H1 (cell line): ENCODE measurements around the gene MARCHF3. TPM values are rescaled to one million over a fixed set of nuclear protein-coding genes. Genes with fewer than 3 reads are reported as not detected.
"Not testable (repeated sequence)": the region's sequence is repeated elsewhere in the genome, so short reads cannot be mapped to it uniquely, and the experiment has no call there.

Source experiments
- CTCF ChIA-PET: fragments of 300-600 bp; sonication (Branson Sonifier 250); formaldehyde crosslinking; loops from one replicate; lab custom pipeline; 2021; ENCODE audit not compliant: partially characterized antibody; lab: Charles Lee
- POLR2A ChIA-PET: fragments of 300-600 bp; sonication (Branson Sonifier 250); formaldehyde crosslinking; loops from one replicate; lab custom pipeline; 2021; ENCODE audit warnings: inconsistent platforms; ENCODE audit not compliant: partially characterized antibody; lab: Charles Lee
- DNase-seq, 2 experiments: peaks; one replicate each; pipeline versions ENCODE4 v3.0.0 to v3.0.0-alpha.2; 2010 to 2022; ENCODE audit warnings: low spot score in 2 of 2, low read depth in 1 of 2, mixed read lengths in 1 of 2
- FAIRE-seq: peaks from 2 replicates; lab custom pipeline; 2011; peaks lifted over from hg19 to GRCh38; lab: Jason Lieb, UNC
- H2AFZ ChIP-seq: 2 replicates; pipeline ENCODE4 v1.8.1; 2012; ENCODE audit warnings: low read length, inconsistent platforms
- H2AK5ac ChIP-seq: 2 replicates; pipeline ENCODE4 v1.6.1; 2013; ENCODE audit warnings: low read depth, low read length
- H2BK120ac ChIP-seq: replicated peaks from 2 replicates; pipeline ENCODE3; 2013; ENCODE audit warnings: low read depth, low read length, inconsistent platforms
- H2BK12ac ChIP-seq: 2 replicates; pipeline ENCODE4 v1.6.1; 2013; ENCODE audit warnings: low read depth, low read length
- H2BK15ac ChIP-seq: 2 replicates; pipeline ENCODE4 v1.6.1; 2013; ENCODE audit warnings: low read length
- H2BK20ac ChIP-seq: 2 replicates; pipeline ENCODE4 v1.6.1; 2013; ENCODE audit warnings: low read length
- H2BK5ac ChIP-seq: 2 replicates; pipeline ENCODE4 v1.6.1; 2013; ENCODE audit warnings: low read depth, low read length
- H3K14ac ChIP-seq: 2 replicates; pipeline ENCODE4 v1.6.1; 2013; ENCODE audit warnings: inconsistent platforms; ENCODE audit not compliant: insufficient read length
- H3K18ac ChIP-seq: 2 replicates; pipeline ENCODE4 v1.6.1; 2013; ENCODE audit warnings: low read length; ENCODE audit errors: extremely low read depth
- H3K23ac ChIP-seq: 2 replicates; pipeline ENCODE4 v1.6.1; 2013; ENCODE audit warnings: inconsistent platforms; ENCODE audit not compliant: insufficient read length
- H3K23me2 ChIP-seq: 2 replicates; pipeline ENCODE4 v1.6.1; 2013; ENCODE audit warnings: low read depth, low read length
- H3K27ac ChIP-seq: 2 replicates; pipeline ENCODE4 v1.6.1; 2011; ENCODE audit warnings: low read depth, low read length, inconsistent platforms
- H3K27me3 ChIP-seq, 4 experiments: replicated peaks in 1 of 4; 1 replicate in 1 of 4; 2 replicates in 3 of 4; pipeline versions ENCODE4 v1.6.1 to v1.8.1; 2011 to 2013; ENCODE audit warnings: low read length in 3 of 4, mild to moderate bottlenecking in 3 of 4, inconsistent platforms in 2 of 4, mixed read lengths in 2 of 4, moderate library complexity in 1 of 4; ENCODE audit not compliant: control insufficient read depth in 3 of 4, insufficient read depth in 3 of 4; ENCODE audit errors: extremely low read depth in 1 of 4
- H3K36me3 ChIP-seq, 4 experiments: 2 replicates each; pipeline versions ENCODE4 v1.6.1 to v1.8.1; 2011 to 2013; ENCODE audit warnings: mild to moderate bottlenecking in 4 of 4, low read length in 3 of 4, moderate library complexity in 2 of 4, control low read depth in 1 of 4, inconsistent platforms in 1 of 4; ENCODE audit not compliant: insufficient read depth in 4 of 4, control insufficient read depth in 2 of 4
- H3K4ac ChIP-seq: replicated peaks from 2 replicates; pipeline ENCODE3; 2013; ENCODE audit warnings: low read length, low read depth, mixed read lengths, inconsistent platforms; ENCODE audit not compliant: insufficient read length
- H3K4me1 ChIP-seq, 4 experiments: replicated peaks in 1 of 4; 1 replicate in 1 of 4; 2 replicates in 3 of 4; pipeline versions ENCODE4 v1.6.1 to v1.8.1; 2011 to 2013; ENCODE audit warnings: low read length in 3 of 4, inconsistent platforms in 2 of 4, mixed read lengths in 1 of 4; ENCODE audit not compliant: insufficient read depth in 4 of 4, control insufficient read depth in 3 of 4
- H3K4me2 ChIP-seq, 2 experiments: 2 replicates each; pipeline versions ENCODE4 v1.6.1 to v1.8.1; 2011 to 2013; ENCODE audit warnings: low read depth in 2 of 2, low read length in 2 of 2, control low read depth in 1 of 2, inconsistent platforms in 1 of 2, mild to moderate bottlenecking in 1 of 2; ENCODE audit not compliant: insufficient read depth in 1 of 2
- H3K4me3 ChIP-seq, 4 experiments: fragments of 200-600, 300-600 bp in 1 of 4; sonication (generic), shearing (Covaris generic), sonication (Bioruptor Twin) in 1 of 4; 2 replicates each; pipeline versions ENCODE4 v1.5.1 to v1.8.1; 2011 to 2016; ENCODE audit warnings: low read length in 4 of 4, low read depth in 3 of 4, control low read depth in 2 of 4, inconsistent platforms in 2 of 4, mild to moderate bottlenecking in 2 of 4, mixed read lengths in 1 of 4, moderate library complexity in 1 of 4; ENCODE audit not compliant: insufficient read depth in 2 of 4; ENCODE audit errors: extremely low read depth in 1 of 4
- H3K56ac ChIP-seq: replicated peaks from 2 replicates; pipeline ENCODE3; 2013; ENCODE audit warnings: low read depth, mild to moderate bottlenecking, mixed read lengths, low read length, inconsistent platforms; ENCODE audit not compliant: insufficient read length
- H3K79me1 ChIP-seq: 2 replicates; pipeline ENCODE4 v1.6.1; 2013; ENCODE audit warnings: low read depth, low read length, control low read depth
- H3K79me2 ChIP-seq, 2 experiments: 2 replicates each; pipeline versions ENCODE4 v1.6.1 to v1.8.1; 2012 to 2013; ENCODE audit warnings: low read length in 2 of 2, mild to moderate bottlenecking in 2 of 2, inconsistent platforms in 1 of 2; ENCODE audit not compliant: insufficient read depth in 2 of 2, control insufficient read depth in 1 of 2
- H3K9ac ChIP-seq, 4 experiments: replicated peaks in 1 of 4; 1 replicate in 1 of 4; 2 replicates in 3 of 4; pipeline versions ENCODE4 v1.6.1 to v1.8.1; 2011 to 2013; ENCODE audit warnings: low read depth in 3 of 4, low read length in 3 of 4, control low read depth in 2 of 4, mild to moderate bottlenecking in 2 of 4, moderate library complexity in 2 of 4, inconsistent platforms in 1 of 4; ENCODE audit errors: extremely low read depth in 1 of 4
- H3K9me3 ChIP-seq, 2 experiments: 2 replicates each; pipeline versions ENCODE4 v1.6.1 to v1.8.1; 2012 to 2013; ENCODE audit warnings: mild to moderate bottlenecking in 2 of 2, moderate library complexity in 2 of 2, control low read depth in 1 of 2, inconsistent platforms in 1 of 2, low read depth in 1 of 2, low read length in 1 of 2, mixed read lengths in 1 of 2; ENCODE audit not compliant: insufficient read depth in 2 of 2
- H4K20me1 ChIP-seq, 2 experiments: replicated peaks in 1 of 2; 2 replicates each; pipeline versions ENCODE3 to v1.8.1; 2011 to 2013; ENCODE audit warnings: inconsistent platforms in 2 of 2, low read length in 2 of 2, mild to moderate bottlenecking in 1 of 2; ENCODE audit not compliant: insufficient read depth in 2 of 2, control insufficient read depth in 1 of 2
- H4K5ac ChIP-seq: 2 replicates; pipeline ENCODE4 v1.6.1; 2013; ENCODE audit warnings: low read length, low read depth, mixed read lengths, inconsistent platforms; ENCODE audit not compliant: insufficient read length
- H4K8ac ChIP-seq: 2 replicates; pipeline ENCODE4 v1.8.0; 2013; ENCODE audit warnings: mild to moderate bottlenecking, moderate library complexity, low read length, inconsistent platforms; ENCODE audit not compliant: insufficient read depth; ENCODE audit errors: extremely low read depth
- H4K91ac ChIP-seq: replicated peaks from 2 replicates; pipeline ENCODE3; 2013; ENCODE audit warnings: low read length, mixed read lengths, inconsistent platforms; ENCODE audit not compliant: insufficient read length
- WGBS, 2 experiments: shearing (Covaris generic) in 1 of 2; methylation state at CpG; one replicate each; pipeline versions ENCODE4 v1.1.6 to v1.1.7; 2013 to 2015; ENCODE audit warnings: low lambda C conversion rate in 2 of 2, mixed read lengths in 2 of 2, inconsistent platforms in 1 of 2, low coverage in 1 of 2, missing lambda C conversion rate in 1 of 2; ENCODE audit not compliant: insufficient replicate concordance in 2 of 2, insufficient coverage in 1 of 2, insufficient read length in 1 of 2; ENCODE audit errors: extremely low coverage in 1 of 2, missing lambda C conversion rate in 1 of 2; 5-methylcytosine and 5-hydroxymethylcytosine counted together
- polyA plus RNA-seq, 7 experiments: library from polyadenylated mRNA; depleted of rRNA in 3 of 7; stranded (reverse) in 5 of 7; unstranded in 2 of 7; fragments of >200 nt in 5 of 7; fragments of 200-250 nt in 2 of 7; gene quantifications; 1 replicate in 5 of 7; 2 replicates in 1 of 7; 4 replicates in 1 of 7; pipeline versions ENCODE4 v1.2.1 to v1.2.3, GENCODE V29; 2011 to 2013; ENCODE audit warnings: missing spikeins in 2 of 7, mixed read lengths in 2 of 7
- total RNA-seq: library from RNA; stranded (reverse); fragmentation: NEBNext Ultra II Directional; extraction: Animal tissue kit (Norgen Biotek cat#: 25700); gene quantifications from 2 replicates; pipeline ENCODE4 v1.2.1, GENCODE V29; 2021

The MARCHF3 gene
- total and polyA plus RNA-seq, 2 of the 8 experiments (the other 6 are each of a cell fraction or from before 2014, with no cell fraction given) = 12.0 to 16.9 TPM

DNA sequence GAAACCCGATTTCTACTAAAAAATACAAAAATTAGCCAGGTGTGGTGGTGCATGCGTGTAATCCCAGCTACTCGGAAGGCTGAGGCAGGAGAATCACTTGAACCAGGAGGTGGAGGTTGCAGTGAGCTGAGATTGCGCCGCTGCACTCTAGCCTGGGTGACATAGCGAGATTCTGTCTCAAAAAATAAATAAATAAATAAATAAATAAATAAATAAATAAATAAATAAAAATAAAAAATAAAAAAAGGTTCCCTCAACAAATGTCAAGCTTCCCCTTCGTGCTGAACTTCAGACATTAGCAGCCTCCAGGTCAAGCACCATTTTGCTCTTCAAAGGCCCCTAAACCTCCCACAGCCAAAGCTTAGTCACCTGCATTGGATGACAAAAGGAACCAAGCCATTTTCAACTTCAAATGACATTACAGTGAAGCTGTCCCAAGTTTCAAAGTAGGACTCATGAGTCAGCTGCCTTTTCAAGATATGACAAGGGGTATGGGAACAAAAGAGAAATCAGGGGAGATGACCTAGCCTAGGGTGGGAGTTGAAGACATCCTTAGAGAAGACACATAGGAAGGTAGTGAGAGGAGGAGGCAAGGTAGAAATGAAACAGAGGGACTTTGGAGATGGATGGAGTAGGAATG, 6.7 kb downstream of the MARCHF3 start:
- H4K20me1 ChIP-seq, H3K27ac ChIP-seq, H3K14ac ChIP-seq, H4K8ac ChIP-seq, H3K27me3 ChIP-seq, H4K91ac ChIP-seq, H3K23ac ChIP-seq, H3K9me3 ChIP-seq, H3K36me3 ChIP-seq, H2AFZ ChIP-seq, H2AK5ac ChIP-seq, H3K4me1 ChIP-seq, H2BK120ac ChIP-seq, H2BK12ac ChIP-seq, H3K4me3 ChIP-seq, DNase-seq, H2BK5ac ChIP-seq, H3K79me1 ChIP-seq, FAIRE-seq, H3K4ac ChIP-seq, H3K56ac ChIP-seq, H2BK20ac ChIP-seq, H3K9ac ChIP-seq, H4K5ac ChIP-seq, H2BK15ac ChIP-seq, H3K23me2 ChIP-seq, H3K4me2 ChIP-seq, H3K18ac ChIP-seq: not testable (repeated sequence)
- POLR2A ChIA-PET = interaction anchor here (1.4 to 1.5 kb wide), 2 partner anchors 20 to 56 kb away, joined by 3 read pairs; no protein-coding TSS in a partner anchor
- peaks cover 0 to 29% of the 10 kb centered on the region in 2 experiments; a peak in 2 of 4 replicates for H3K79me2 ChIP-seq
- CTCF ChIA-PET = interaction anchor here (0.7 to 1.1 kb wide), 2 partner anchors 9 to 456 kb away, joined by 3 read pairs; no protein-coding TSS in a partner anchor
- 89% methylated on average over 7 of the region's 7 CpGs; no CpG with 5 or more reads in 1 of the 2 experiments for WGBS, 2 experiments
